NCI-H748 (cell line): Measurements from ENCODE around the gene EML4.
A peak's percentile ranks its signal among the peaks of the same experiment; 100 is the strongest.

Experiments used
- DNase-seq: peaks from one replicate; lab custom pipeline; 2025; ENCODE audit not compliant: unreplicated experiment; lab: John Stamatoyannopoulos, UW

EML4 gene

DNA sequence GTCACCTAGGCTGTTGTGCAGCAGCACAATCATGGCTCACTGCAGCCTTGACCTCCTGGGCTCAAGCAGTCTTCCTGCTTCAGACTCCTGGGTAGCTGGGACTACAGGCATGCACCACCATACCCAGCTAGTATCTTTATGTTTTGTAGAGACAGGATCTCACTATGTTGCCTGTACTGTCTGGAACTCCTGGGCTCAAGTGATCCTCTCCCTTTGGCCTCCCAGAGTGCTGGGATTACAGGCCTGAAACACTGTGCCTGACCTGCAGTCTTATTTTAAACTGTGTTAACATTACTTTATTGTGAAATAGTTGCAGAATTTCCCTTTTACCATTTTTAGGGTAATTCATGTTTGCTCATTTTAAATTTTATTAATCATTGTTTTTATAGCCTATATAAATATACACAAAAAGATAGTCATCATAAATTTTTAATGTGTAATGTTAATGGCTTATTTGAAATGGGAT lies 24.6 kb downstream of the EML4 start:
- DNase-seq, result no peak

DNA sequence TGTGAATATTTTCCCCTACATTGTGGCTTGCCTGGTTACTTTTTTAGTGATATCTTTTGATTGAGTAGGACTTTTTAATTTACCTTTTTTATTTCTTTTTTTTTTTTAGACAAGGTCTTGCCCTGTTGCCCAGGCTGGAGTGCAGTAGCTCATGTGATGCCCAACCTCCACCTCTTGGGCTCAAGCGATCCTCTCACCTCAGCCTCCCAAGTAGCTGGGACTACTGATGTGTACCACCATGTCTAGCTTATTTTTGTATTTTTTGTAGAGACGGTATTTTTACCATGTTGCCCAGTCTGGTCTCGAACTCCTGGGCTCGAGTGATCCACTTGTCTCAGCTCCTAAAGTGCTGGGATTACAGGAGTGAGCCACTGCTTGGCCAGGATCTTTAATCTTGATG lies 25.3 kb downstream of the EML4 start:
- no peak for DNase-seq

DNA sequence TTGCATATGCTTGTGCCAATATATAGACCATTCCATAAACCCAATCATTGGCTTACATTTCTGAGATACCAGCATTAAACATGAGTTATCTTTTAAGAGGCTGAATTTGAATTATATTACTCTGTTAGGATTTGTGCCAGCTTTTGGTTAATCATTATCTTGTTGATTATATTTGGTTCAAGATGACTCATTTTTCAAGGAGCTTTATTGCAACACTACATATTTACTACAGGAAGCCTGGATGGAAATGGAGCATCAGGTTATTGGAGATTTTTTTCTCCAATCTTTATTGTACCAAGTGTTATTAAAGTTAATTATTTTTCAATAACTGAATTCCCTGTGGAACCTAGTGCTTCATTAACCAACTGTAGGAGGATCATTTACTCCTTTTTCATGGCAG lies 26.4 kb downstream of the EML4 start:
- DNase-seq, result no peak

DNA sequence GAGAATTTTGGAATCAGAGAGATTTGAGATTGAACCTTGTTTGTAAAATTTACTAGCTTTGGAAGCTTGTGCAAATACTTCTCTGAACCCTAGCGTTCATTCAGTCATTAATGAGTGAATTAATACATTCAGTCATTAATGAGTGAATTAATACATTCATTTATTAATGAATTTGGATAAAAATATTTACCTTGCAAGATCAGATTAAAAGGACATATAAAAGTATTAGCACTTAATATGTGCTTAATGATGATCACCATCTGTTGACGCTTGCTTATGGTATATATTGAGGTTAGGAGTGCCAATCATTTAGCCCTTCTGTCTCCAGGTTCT lies 26.9 kb downstream of the EML4 start:
- DNase-seq, result no peak

DNA sequence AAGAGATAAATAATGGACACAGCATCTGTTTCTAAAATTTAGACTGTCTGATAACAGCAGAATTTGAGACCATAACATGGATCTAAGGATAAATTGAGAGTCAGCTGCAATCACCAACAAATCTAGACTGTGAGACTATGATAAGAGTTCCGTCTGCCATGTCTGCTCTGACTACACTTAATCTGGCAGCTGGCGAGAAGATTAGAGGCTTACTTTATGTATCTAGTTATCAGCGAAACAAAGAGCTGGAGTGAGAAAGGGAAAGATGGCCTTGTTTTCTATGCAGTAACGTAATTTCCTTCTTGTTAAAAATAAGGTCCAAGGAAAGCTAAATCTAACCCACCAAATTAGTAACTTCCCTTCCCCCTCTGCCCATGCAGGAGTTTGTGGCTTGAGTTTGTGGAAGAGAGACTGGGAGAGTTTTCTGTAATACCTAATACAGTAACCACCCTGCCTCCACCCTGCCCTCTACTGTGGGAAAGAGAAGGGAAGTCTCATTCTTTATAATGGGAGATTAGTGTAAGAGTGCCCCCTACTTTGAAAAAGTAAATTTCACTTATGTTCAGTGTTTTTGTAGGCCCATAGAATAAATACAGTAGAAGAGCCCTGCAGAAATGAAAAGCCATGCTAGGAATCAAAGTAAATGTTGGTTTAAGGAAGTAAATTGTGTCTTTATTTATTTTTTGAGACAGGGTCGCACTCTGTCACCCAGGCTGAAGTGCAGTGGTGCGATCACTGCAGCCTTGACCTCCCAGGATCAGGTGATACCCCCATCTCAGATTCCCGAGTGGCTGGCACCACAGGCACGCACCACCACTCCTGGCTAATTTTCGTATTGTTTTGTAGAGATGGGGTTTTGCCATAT lies 27.5 kb downstream of the EML4 start:
- peak; percentile 22 for DNase-seq

DNA sequence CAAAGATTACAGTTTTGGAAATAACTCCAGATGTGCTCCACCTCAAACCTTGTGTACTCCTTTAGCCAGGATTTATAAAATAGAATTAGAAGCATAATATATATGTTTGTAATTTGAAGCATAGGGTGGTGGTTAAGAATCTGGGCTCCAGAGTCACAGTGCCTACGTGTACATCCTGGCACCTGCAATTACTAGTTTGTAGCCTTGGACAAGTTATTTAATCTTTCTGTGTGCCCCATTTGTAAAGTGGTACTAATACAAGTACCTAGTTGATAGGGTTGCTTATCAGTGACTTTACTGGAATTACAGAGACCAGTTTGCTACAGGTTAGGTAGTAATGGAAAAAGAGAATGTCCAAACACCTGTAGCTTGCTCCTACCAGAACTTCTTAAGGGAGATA lies 28.6 kb downstream of the EML4 start:
- no peak for DNase-seq

DNA sequence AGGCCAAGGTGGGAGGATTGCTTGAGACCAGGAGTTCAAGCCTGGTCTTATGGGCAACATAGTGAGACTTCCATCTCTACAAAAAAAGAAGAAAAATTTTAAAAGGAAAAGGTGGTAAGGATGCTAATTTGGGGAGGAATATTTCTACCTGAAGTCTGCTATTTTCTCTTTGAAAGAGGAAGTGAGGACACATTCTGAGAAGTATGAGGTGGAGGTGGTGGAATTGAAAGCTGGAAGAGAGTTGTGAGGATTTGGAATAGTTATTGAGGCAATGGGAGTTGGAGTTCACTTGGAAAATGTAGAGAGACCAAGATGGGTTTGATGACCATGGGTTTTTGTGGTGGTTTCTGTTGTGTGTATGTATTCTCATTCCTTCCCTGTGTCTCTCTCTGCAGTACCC lies 29.3 kb downstream of the EML4 start:
- no peak for DNase-seq

DNA sequence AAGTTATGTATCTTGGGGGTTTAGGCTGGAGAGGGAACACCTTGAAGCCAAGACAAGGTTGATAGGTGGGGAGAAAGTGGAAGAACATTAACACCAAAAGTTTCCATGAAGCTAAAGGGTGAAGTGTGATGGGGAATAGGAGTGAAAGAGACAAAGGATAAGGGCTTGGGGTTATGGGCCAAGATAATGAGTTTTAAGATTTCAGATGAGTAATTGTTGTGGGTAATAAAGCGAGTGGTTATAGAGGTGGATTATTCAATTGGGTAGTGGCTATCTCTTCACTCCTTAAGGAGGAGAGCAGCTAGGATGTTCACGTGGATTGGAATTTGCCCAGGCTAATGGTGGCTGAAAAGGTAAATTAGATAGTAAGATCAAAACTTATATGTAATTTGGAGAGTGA lies 29.8 kb downstream of the EML4 start:
- DNase-seq, result no peak

DNA sequence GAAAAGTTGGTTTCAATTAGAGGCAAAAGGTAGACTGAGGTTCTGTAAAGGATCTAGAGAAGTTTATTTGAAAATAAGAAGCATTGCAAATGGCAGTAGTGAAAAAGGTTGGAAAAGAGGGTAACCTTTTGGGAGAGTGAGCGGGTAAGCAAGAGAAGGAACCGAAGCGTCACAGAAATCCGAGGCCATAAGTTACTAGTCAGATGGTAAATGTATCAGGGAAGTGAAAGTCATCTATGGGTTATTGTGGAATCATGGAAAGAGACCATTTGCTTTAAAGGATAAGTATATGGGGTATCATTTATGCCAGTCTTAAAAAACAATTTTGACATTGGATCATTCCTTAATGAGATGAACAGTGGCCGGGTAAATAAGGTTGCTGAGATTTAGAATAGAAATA lies 30.5 kb downstream of the EML4 start:
- DNase-seq, result no peak

DNA sequence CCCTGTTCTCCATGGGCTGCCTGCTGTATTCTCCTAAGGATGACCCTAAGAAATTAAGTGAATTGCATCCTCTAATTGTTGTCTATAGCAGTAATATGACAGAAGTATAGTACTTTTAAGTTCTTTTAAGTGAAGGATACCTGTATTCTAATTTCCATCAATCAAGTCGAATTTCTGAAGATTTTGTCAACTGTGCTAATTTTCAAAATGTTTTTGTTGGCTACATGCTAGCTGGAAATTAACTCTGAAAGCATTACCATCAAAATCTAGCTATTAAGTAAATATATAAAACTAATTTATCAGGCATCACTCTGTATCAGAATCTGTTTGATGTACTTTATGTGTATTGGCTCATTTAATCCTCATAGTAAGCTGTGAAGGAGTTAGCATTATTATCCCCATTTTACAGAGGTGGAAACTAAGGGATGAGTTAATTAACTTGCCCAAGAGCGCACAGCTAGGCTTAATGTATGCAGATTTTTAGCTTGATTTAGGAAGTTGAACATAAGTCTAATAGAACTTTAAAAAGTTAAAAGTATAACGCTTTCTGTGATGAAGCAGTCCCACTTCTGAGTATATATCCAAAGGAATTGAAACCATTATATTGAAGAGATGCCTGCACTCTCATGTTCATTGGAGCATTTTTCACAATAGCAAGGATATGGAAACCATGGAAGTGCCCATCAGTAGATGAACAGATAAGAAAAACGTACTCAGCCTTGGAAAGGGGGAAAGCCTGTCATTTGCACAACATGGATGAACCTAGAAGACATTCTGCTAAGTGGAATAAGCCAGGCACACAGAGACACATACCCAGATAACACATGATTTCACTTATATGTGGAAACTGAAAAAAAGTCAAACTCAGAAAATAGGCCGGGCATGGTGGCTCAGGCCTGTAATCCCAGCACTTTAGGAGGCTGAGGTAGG lies 32.0 kb downstream of the EML4 start:
- DNase-seq, result no peak

DNA sequence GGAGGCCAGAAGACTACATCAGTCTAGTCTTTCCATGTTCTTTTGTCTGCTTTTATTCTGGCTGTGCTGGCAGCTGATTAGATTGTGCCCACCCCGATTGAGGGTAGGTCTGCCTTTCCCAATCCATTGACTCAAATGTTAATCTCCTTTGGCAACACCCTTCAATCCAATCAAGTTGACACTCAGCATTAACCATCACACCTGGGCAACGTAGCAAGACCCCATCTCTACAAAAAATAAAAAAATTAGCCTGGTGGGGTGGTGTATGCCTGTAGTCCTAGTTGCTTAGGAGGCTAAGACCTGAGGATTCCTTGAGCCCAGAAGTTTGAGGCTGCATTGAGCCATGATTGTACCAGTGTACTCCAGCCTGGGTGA lies 33.5 kb downstream of the EML4 start:
- DNase-seq, result no peak

DNA sequence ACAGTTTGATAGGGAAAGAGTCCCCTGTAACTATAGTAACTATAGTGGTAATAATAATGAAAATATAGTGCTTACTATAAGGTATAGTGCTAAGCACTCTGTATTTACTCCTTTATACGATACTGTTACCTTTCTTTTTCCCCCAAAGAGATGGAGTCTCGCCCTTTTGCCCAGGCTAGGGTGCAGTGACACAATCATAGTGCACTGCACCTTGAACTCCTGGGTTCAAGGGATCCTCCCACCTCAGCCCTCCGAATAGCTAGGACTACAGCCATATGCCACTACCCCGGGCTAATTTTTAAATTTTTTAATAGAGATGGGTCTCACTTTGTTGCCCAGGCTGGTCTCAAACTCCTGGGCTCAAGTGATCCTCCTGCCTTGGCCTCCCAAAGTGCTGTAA lies 34.6 kb downstream of the EML4 start:
- no peak for DNase-seq

DNA sequence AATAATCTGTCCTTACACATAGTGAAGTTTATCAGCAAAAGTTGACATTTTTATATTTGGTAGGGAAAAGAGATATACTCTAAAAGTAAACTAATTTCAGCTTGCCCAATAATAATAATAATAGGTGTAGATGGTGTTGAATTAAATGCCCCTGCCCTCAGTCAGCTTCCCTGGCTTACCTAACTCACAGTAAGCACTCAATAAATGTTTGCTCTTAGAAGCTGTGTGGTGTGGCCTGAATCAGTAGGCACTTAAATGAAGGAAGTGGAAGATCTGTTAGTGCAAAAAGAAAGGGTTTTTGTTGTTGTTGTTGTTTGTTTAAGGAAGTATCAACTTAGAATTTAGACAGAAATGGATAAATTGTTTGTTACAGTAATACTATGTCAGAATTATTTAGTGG lies 36.2 kb downstream of the EML4 start:
- DNase-seq, result no peak

DNA sequence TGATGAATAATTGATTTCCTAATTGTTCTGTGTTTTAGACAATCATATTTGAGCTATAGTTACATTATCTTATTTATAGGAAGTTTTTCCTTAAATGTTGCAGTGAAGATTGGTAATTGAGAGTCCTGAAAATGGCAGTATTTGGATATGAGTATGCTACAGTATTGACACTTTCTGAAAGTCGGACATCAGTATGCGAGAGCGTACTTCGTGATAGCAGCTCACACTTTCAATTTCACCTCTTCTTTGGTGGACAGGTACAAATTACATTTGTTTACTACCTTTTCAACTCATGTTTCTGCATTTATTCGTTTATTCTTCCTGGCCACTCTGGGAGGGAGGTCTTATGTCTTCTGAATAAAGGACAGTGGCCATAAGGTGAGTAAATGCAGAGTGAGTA lies 38.7 kb downstream of the EML4 start:
- no peak for DNase-seq

DNA sequence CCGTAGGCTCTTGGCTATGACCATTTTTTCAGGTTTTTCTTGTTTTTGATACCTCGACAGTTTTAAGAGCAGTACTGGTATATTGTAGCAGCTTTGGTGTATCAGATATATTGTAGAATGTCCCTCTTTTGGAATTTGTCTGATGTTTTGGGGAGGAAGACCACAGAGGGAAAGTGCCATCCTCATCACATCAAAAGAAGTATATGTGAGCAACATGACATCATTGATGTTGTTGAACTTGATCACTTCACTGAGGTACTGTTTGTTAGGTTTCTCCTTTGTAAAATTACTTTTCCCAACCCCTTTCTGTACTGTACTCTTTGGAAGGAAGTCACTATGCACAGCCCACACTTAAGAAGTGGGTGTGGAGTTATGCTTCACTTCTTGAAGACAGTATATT lies 41.0 kb downstream of the EML4 start:
- DNase-seq, result no peak

DNA sequence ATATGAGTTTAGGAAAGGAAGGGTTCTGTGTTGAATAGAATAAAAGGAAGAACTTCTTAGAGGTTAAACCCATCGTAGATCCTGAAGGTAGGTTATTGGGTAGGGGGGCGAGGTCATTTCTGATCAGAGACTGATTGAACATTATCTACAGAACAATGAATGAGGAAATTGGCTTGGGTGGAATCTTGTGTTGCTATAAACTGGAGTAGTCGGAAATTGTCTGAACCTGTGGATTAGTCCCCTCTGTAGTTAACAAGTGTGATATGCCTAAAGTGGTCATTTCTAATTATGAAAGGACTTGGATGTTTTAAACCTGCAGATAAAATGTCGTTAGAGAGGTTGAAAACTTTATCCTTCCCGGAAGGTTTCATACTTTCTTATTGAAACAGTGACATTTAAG lies 42.1 kb downstream of the EML4 start:
- DNase-seq, result no peak

DNA sequence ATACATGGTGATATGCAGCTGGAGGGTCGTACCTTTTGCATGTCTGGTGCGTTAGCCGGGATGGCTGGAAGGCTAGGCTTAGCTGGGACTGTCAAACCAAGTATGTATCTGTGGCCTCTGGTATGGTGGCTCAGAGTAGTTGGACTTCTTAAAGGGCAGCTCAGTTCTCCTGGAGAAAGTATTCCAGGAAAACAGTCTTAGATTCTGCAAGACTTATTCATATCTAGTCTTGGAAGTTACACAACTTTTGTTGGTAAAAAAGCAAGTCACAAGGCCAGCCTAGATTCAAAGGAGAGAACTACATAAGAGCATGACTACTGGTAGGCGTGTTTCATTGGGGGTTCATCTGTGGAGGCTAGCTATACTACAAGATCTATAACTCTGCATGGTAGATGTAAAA lies 45.5 kb downstream of the EML4 start:
- DNase-seq, result no peak

DNA sequence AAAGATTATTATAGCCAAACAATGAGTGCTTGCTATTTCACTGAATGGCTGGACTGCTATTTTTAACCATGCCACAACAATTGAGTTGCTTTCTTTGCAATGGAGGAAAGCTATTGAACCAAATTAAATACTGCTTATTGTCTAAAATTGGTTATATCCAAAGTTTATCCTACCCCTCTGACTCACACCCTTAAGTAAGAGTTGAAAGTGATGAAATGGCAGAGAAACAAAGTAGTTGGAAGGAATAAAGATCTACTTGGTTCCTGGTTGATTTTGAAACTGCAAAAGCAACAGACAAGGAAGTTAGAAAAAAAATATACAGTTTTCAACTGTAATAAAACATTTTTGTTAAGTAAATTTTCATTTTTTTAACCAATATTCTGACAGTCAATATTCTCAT lies 47.5 kb downstream of the EML4 start:
- DNase-seq, result no peak

DNA sequence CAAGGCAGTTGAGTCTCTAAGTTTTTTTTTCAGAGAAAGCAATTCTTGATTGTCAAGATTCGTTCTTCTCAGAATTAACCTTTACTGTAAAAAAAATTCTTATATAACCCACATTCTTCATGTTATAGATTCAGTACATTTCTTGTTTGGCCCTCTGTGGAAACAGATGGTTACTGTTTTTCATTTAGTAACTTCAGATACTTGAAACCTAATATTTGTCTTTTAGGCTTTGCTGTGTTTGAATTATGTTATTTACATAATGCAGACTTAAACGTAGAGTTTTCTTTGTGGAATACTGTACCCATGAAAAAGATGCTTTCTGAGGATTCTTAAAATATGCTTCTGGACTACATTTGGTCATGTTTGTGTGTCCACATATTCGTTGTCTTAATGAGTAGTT lies 48.2 kb downstream of the EML4 start:
- no peak for DNase-seq

DNA sequence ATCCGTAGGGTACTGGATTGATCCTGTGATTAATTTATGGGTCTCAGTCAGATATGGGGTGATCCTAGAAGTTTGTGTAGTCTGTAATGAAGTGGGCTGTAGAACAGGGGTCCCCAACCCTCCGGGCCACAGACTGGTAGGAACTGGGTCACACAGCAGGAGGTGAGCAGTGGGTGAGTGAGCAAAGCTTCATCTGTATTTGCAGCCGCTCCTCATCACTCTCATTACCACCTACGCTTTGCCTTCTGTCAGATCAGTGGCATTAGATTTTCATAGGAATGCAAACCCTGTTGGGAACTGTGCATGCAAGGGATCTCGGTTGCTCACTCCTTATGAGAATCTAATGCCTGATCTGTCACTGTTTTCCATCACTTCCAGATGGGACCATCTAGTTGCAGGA lies 48.8 kb downstream of the EML4 start:
- no peak for DNase-seq

DNA sequence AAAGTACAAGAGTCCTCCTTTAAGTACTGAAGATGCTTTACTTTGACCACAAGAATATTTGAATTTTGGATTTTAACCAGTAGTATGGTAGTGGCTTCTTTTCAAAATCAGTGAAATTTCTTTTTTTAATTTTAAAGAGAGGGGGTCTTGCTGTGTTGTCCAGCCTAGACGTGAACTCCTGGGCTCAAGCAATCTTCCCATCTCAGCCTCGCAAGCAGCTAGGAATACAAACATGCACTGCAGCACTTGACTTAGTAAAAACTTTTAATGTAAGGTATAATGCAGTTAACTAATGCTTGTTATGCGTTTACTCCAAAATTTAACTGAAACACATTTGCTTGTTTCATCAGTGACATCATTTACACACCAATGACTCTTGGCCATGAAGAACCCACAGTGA lies 49.6 kb downstream of the EML4 start:
- DNase-seq, result no peak

DNA sequence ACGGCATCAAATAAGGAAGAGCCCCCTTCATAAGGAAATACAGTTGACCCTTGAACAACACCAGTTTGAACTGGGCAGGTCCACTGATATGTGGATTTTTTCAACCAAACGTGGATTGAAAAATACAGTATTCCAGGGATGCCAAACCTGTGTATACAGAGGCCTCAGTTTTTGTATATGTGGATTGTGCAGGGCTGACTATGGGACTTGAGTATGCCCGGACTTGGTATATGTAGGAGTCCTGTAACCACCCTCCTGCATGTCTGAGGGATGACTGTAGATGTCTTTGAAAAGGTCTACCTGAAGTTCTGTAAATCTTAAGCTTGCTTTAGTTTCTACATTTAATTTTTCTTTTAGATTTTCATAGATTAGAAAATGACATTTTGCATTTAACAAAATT lies 50.0 kb downstream of the EML4 start:
- no peak for DNase-seq
